NCI-H1048 (cell line): Measurements from ENCODE around the gene GARIN5A.

Experiments
- DNase-seq: peaks from one replicate; lab custom pipeline; 2025; lab: John Stamatoyannopoulos, UW

Gene GARIN5A

GRCh38 chr19:50508843-50509190, 32.2 kb upstream of the GARIN5A start:
- DNase-seq = no peak

DNA sequence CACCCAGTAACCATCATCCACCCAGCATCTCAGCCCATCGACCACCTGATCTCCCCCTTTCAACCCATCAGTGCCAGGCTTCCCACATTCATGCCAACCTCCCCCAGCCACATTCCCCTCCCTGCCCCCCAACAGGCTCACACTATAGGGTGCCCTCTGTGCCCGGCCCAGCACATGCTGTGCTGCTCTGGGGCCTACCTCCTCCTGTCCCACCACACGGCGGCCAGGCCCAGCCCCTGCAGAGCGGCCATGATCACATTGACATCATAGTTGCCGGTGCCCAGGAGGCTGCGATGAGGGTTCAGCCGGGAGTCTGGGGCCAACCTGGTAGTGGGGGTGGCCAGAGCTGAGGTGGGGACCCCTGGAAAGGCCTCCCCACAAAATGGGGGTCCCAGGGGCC, 30.7 kb upstream of the GARIN5A start:
- DNase-seq = no peak

GRCh38 chr19:50506700-50507099, 30.1 kb upstream of the GARIN5A start:
- DNase-seq = no peak

DNA sequence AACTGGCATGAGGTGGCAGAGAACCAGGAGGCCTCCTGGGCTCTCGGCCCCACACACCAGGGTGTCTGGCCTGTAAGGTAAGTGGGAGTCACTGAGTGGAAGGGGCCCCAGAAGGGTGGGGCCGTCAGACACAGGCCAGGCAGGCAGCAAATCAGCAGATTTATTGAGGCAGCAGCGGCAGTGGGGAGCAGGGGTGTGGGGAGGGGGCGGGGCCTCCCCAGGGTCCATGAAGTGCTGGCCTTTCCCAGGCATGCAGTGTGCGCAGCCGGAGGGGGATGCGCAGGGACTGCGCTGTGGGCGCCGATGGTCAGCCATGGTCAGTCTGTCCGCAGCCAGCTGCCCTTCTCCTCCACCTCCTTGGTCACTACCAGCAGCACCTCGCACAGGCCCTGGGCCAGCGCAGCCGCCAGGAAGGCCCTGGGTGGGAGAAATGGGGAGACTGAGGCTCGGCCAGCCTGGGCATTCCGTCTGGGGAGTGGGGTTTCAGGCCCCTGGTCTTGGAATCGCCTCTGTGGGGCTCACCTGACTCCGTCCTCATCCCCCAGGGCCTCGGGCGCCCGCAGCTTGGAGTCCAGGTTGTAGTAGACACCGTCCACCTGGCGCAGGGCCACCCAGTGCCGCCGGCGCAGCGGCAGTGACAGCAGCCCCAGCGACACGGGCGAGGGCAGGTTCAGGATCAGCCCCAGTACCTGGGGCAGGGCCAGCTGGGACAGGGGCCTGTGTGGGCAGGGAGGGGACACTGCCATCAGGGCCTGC, 29.4 kb upstream of the GARIN5A start:
- no peak for DNase-seq

DNA sequence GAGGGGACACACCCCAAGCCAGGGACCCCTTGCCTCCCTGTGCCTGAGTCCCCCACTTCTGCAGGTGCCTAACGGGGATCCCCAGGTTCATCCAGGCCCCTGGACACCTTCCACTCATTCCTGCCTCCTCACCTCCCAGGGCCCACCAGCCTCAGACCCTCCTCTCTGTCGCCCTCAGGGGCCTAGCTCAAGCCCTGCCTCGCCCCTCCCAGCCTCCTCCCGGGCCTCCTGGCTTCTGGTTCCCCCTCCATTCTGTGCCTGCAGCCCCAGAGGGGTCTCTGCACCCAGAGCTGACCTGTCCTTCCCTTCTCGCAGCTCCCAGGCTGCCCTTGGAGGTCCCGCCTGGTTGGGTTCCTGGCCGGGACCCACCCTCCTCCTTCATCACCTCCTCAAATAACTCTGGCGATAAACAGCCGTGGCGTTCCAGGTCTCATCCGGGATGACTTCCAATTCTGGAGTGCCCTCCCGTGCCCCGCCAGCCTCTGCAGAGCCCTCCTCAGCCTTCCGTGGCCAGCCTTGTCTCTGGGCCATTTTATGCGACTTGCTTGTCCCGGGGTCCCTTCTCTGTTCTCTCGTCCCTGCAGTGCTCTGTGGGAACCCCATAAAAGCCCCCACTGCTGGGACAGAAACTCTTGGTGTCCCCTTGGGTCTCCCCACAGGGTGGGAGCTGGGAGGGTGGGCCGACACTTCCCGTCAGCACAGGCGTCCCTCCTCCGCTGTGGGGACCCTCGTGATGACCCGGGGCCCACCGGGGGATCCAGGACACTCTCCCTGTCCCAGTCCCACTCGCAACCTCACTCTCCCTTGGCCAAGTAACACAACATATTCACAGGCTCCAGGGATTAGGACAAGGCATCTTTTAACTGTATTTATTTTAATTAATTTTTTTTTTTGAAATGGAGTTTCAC, 25.2 kb upstream of the GARIN5A start:
- DNase-seq = no peak

DNA sequence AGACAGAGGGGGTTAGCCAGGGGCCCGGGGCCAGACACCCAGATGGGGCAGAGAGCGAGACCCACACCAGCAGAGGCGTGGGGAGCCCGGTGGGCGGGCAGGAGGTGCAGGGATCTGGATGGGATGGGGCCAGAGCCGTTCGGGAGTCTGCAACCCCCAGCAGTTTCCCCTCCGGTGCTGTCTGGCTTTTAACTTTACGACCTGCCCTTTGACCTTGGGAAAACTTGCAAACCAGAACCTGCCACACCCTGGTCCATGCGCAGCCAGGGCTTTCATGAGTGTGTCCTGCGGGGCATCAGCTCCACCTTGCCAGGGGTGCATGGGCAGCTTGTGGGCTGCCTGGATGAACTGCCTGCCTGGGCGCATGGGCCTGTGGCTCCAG, 24.5 kb upstream of the GARIN5A start:
- DNase-seq = no peak

- DNase-seq = no peak
Observed at GRCh38 chr19:50500753-50501151, 24.1 kb upstream of the GARIN5A start.

- no peak for DNase-seq
Observed at GRCh38 chr19:50500060-50500752, 23.6 kb upstream of the GARIN5A start.

- no peak for DNase-seq
Observed at GRCh38 chr19:50498219-50499056, 21.8 kb upstream of the GARIN5A start.

GRCh38 chr19:50497022-50497405, 20.4 kb upstream of the GARIN5A start:
- DNase-seq = no peak

DNA sequence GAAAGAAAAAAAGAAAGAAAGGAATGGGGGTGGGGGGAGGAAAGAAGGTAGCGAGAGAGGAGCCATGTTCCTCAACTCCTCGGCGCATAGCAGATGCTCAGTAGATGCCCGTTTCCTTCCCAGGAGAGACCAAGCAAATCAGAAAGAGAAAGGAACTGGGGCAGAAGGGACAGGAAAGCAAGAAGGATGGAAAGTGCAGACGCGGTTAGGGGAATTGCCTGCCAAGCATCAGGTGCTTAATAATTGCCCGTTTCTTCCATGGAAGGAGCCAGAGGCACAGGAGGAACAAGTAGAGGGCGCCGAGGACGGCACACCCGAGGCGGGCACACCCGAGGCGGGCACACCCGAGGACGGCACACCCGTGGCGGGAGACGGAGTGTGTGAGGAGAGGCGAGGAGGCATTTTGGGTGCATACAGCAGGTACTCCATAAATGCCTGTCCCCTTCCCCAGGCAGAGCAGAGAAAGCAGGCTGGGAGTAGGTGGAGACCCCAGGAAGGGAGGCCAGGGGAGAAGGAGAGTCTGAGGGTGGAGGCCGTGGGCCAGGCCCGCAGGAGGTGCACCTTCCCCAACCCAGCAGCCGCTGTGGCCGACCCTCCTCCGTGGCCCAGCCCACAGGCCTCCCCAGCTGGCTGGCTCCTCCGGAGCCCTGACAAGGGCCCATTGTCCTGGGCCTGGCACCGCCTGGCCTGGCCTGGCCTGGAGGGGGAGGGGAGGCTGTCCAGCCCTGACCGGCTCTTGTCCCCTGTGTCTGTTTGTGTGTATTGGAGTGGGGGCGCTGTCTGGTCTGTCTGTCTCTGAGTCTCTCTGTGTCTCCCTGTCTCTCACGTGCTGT, 19.8 kb upstream of the GARIN5A start:
- no peak for DNase-seq

DNA sequence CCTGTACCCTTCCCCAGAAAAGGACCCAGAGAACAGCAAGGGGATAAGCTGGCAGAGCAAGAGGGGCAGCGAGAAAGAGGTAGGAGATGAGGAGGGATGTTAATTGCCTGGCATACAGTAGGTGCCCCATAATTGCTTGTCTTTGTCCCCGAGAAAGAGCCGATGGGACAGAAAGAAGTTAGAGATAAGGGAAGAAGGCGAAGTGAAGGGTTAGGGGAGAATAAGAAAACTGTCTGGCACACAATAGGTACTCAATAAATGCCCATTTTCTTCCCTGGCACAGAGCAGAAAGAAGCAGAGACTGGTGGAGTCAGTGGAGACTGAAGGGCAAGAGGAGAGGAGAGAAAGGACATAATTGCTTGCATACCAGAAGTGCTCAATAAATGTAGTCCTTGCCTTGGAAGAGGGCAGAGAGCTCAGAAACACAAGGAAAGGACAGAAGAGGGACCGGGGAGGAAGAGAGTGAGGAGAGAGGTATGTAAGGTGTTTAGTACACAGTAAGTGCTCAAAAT, 18.4 kb upstream of the GARIN5A start:
- no peak for DNase-seq

DNA sequence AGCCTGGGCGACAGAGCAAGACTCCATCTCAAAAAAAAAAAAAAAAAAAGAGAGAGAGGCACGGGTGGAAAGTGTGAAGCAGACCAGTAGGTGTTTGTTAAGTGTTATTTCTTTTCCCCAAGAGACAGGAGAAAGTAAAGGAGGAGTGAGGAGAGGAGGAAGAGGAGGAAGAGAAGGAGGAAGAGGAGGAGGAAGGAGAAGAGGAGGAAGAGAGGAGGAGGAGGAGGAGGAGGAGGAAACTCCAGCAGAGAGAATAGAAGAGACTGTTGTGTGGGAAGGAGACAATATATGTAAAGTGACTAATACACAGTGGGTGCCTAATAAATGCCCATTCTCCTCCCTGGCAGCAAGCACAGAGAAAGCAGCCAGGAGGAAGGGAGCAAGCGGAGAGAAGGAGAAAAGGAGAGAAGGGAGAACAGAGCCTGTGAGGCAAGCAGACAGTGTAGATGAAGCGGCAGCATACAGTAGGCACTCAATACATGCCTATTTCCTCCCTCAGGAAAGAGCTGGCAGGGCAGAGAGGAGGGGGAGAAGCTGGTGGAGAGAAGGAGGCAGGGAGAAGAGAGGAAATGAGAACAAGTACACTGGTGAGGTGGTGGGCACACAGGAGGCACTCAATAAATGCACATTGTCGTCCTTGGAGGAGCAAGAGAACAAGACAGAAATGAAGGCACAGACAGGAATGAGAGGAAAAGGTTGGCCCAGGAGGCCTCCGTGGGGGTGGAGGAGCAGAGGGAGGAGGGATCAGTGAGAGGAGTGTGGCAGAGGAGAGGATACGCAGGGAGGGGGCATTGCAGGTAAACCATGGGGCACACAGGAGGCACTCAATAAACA, 17.8 kb upstream of the GARIN5A start:
- DNase-seq = no peak

DNA sequence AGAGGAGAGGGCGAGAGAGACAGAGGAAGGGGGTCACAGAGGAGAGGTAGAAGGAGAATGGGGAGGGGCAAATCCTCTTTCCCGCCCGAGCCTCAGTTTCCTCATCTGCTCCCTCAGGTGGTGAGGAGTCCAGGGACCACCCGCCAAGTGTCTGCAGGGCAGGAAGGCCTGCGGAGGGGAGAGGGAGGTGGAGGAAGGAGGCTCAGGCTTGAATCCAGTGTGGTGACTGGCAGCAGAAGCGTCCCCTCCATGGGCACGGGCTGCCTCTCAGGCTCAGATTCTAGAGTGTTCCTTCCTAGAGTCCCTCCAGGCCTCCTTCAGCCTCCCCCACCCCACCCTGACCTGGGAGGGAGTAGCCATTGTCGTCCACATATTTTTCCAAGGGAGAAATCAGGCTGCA, 16.5 kb upstream of the GARIN5A start:
- no peak for DNase-seq

- DNase-seq = no peak
Observed at GRCh38 chr19:50492303-50493052, 15.8 kb upstream of the GARIN5A start.

DNA sequence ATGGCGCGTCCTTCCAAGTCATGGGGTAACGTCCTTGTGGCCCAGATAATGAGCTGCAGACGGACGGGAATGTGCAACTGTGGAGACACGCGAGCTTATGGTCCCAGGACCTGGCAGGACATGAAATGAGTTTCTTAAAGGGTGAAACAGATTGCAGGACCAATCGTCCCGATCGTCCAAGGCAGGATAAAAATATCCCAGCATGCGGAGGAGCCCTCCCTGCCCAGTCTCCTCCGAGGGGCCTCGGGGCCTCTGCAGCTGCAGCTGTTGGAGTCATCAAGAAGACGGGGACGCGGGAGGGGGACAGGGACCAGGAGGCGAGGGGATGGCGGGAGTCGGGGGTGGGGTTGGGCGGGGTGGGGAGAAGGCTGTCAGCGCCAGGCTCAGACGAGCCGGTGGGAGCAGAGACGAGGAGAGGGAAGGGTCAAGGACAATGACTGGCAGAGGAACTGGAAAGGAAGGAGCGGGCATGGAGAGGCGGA, 14.4 kb upstream of the GARIN5A start:
- no peak for DNase-seq

DNA sequence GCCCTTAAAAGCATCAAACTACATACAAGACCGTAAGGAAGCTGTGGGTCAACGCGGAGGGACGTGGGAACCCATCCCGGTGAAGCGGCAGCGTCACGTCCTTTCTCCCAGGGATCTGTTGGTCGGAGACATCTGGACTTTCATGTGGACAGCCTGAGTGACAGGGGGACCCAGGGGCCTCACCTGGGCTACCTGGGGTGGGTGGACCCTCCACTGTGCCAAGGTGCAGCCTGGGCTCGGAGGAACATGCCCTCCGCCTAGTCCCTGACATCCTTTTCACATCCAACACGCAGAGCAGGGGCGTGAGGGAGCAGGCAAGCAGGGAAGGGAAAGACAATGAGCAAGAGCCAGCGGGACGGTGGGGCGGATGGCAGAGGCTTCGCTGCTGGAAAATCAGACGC, 13.8 kb upstream of the GARIN5A start:
- DNase-seq = no peak

DNA sequence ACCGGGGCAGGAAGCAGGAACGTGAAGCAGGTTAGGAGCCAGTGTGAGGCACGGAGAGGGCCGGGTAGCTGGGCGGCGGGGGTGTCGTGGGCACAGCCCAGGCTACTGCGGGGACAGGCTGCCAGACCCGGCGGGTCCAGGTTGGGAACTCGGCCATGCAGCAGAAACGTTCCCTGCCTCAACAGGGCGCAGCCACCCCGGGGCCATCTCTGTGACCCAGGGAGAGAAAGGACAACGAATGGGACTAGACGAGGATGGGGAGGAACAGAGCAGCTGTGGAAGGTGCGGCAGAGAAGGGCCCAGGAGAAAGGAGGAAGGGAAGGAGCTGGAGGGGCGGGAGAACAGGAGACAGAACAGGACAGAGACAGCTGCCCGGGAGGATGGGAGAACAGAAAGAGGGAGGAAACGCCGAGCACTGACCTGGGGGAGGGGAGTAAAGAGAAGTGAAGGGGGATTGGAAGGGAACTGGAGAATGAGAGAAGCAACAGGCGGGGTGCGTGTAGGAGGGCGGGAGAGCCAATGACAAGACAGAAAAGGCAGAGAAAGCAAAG, 12.9 kb upstream of the GARIN5A start:
- no peak for DNase-seq
